Uterus (tissue), 4 donors: ENCODE measurements around the gene CRYL1. TPM values are rescaled to one million over a fixed set of nuclear protein-coding genes. Genes with fewer than 3 reads are reported as not detected.

Source experiments
- DNase-seq, 2 donors: peaks; one replicate each; pipeline ENCODE4 v3.0.0-alpha.2; 2019 to 2020
- H3K27ac ChIP-seq, 2 donors: fragments of 200-600 bp; sonication (generic); 1 replicate in 1 of 2; 2 replicates in 1 of 2; pipeline ENCODE4 v1.5.1; 2016 to 2018
- H3K27me3 ChIP-seq, 2 donors: fragments of 200-600 bp; sonication (generic); one replicate each; pipeline ENCODE4 v1.5.1; 2018 to 2019; ENCODE audit warnings: control low read depth in 1 of 2
- H3K36me3 ChIP-seq, 2 donors: fragments of 200-600 bp; sonication (generic); one replicate each; pipeline ENCODE4 v1.5.1; 2019; ENCODE audit warnings: control low read depth in 1 of 2
- H3K4me1 ChIP-seq, 2 donors: fragments of 200-600 bp; sonication (generic); one replicate each; pipeline ENCODE4 v1.5.1; 2018 to 2019; ENCODE audit warnings: control low read depth in 1 of 2
- H3K4me3 ChIP-seq, 2 donors: fragments of 200-600 bp; sonication (generic); 1 replicate in 1 of 2; 2 replicates in 1 of 2; pipeline ENCODE4 v1.5.1; 2018 to 2019; ENCODE audit warnings: mild to moderate bottlenecking in 1 of 2
- H3K9me3 ChIP-seq, 2 donors: fragments of 200-600 bp; sonication (generic); one replicate each; pipeline ENCODE4 v1.5.1; 2019; ENCODE audit warnings: control low read depth in 1 of 2
- CTCF ChIP-seq, 4 experiments: fragments of 200-600 bp in 2 of 4; fragments of 450-650 bp in 2 of 4; sonication (generic) in 2 of 4; IDR thresholded peaks; one replicate each; pipeline ENCODE4 v1.5.1; 2016 to 2019; ENCODE audit warnings: antibody characterized with exemption in 4 of 4, mild to moderate bottlenecking in 2 of 4, moderate library complexity in 1 of 4
- POLR2A ChIP-seq, 2 donors: fragments of 450-650 bp; IDR thresholded peaks; one replicate each; pipeline ENCODE4 v1.6.1; 2016; ENCODE audit warnings: antibody characterized with exemption in 2 of 2, mild to moderate bottlenecking in 1 of 2, moderate library complexity in 1 of 2
- intact Hi-C: fragments of 100-400 bp; cut with DNase I; formaldehyde crosslinking; loops from one replicate; pipeline ENCODE4 v1.15.1; 2023; ENCODE audit warnings: low total_unique reads
- total RNA-seq, 4 donors: library from RNA; depleted of rRNA in 3 of 4; stranded (reverse); fragments of >200 nt in 3 of 4; gene quantifications; one replicate each; pipeline versions ENCODE4 v1.1.0 to v1.2.4, GENCODE V29; 2014 to 2023
- donor health status: DM: yes; HTN: yes; CAD: no.

Gene CRYL1
- total RNA-seq, 4 donors from 2014 or later, result 35.6 to 90.4 (median 50.7) TPM

- H3K9me3 ChIP-seq, result no peaks in the 10 kb centered on the region
- no peak overlapping the region for H3K4me3 ChIP-seq
- intact Hi-C loops, result no loop called here
- no peaks in the 10 kb centered on the region for H3K36me3 ChIP-seq
- H3K27ac ChIP-seq, result no peak overlapping the region
- DNase-seq, result no peak
- no peak for TF ChIP-seq CTCF (IDR thresholded peaks at IDR 0.05)
- no peak for TF ChIP-seq POLR2A (IDR thresholded peaks at IDR 0.05)
- H3K27me3 ChIP-seq, result no peaks in the 10 kb centered on the region
- no peaks in the 10 kb centered on the region for H3K4me1 ChIP-seq
These were observed 49.5 kb downstream of the CRYL1 start for GRCh38 chr13:20475927-20476691.

- Histone ChIP-seq H3K27me3 (no peaks in the 10 kb centered on the region), H3K36me3 (no peaks in the 10 kb centered on the region), H3K27ac (no peak overlapping the region), H3K4me1 (no peaks in the 10 kb centered on the region), H3K4me3 (no peak overlapping the region), H3K9me3 (no peaks in the 10 kb centered on the region)
- intact Hi-C loops, result no loop called here
- TF ChIP-seq CTCF (IDR thresholded peaks at IDR 0.05) (no peak), POLR2A (IDR thresholded peaks at IDR 0.05) (no peak)
- no peak for DNase-seq
These were observed 51.1 kb downstream of the CRYL1 start for GRCh38 chr13:20474515-20474914.

GRCh38 chr13:20473888-20474287 is 51.8 kb downstream of the CRYL1 start:
- Histone ChIP-seq H3K27me3 (no peaks in the 10 kb centered on the region), H3K9me3 (no peaks in the 10 kb centered on the region), H3K36me3 (no peaks in the 10 kb centered on the region), H3K4me1 (no peaks in the 10 kb centered on the region), H3K27ac (no peak overlapping the region), H3K4me3 (no peak overlapping the region)
- intact Hi-C loops, result no loop called here
- no peak for DNase-seq
- TF ChIP-seq CTCF (IDR thresholded peaks at IDR 0.05) (no peak), POLR2A (IDR thresholded peaks at IDR 0.05) (no peak)

GRCh38 chr13:20473139-20473538 is 52.5 kb downstream of the CRYL1 start:
- intact Hi-C loops, result no loop called here

More at GRCh38 chr13:20473139-20473538, 52.5 kb downstream of the CRYL1 start:
- H3K4me1 ChIP-seq, result no peaks in the 10 kb centered on the region
- no peak overlapping the region for H3K27ac ChIP-seq
- H3K9me3 ChIP-seq, result no peaks in the 10 kb centered on the region
- H3K4me3 ChIP-seq, result no peak overlapping the region
- no peak for DNase-seq
- H3K36me3 ChIP-seq, result no peaks in the 10 kb centered on the region
- H3K27me3 ChIP-seq, result no peaks in the 10 kb centered on the region
- TF ChIP-seq POLR2A (IDR thresholded peaks at IDR 0.05) (no peak), CTCF (IDR thresholded peaks at IDR 0.05) (no peak)
